OCI-LY7 (cell line): ENCODE data around the gene ANAPC1.
A peak's percentile ranks its signal among the peaks of the same experiment; 100 is the strongest.
"Not testable (repeated sequence)": the region's sequence is repeated elsewhere in the genome, so short reads cannot be mapped to it uniquely, and the experiment has no call there.

Experiments used
- EZH2phosphoT487 ChIP-seq: fragments of 200-600 bp; sonication (generic); IDR thresholded peaks from 2 replicates; pipeline ENCODE4 v1.6.1; 2018; ENCODE audit warnings: low read depth, borderline replicate concordance, mild to moderate bottlenecking, mixed run types, antibody characterized with exemption, low read length, moderate library complexity, mixed read lengths
- TF ChIP-seq, protein P1 (sequence below): fragments of 200-600 bp; sonication (generic); conservative IDR thresholded peaks from 2 replicates; pipeline ENCODE4 v1.5.1; 2014; ENCODE audit warnings: mild to moderate bottlenecking, antibody characterized with exemption, low read length, moderate library complexity, mixed read lengths

GRCh38 chr2:111735838-111736721 lies 147.9 kb downstream of the ANAPC1 start:
- TF ChIP-seq, protein P1, sequence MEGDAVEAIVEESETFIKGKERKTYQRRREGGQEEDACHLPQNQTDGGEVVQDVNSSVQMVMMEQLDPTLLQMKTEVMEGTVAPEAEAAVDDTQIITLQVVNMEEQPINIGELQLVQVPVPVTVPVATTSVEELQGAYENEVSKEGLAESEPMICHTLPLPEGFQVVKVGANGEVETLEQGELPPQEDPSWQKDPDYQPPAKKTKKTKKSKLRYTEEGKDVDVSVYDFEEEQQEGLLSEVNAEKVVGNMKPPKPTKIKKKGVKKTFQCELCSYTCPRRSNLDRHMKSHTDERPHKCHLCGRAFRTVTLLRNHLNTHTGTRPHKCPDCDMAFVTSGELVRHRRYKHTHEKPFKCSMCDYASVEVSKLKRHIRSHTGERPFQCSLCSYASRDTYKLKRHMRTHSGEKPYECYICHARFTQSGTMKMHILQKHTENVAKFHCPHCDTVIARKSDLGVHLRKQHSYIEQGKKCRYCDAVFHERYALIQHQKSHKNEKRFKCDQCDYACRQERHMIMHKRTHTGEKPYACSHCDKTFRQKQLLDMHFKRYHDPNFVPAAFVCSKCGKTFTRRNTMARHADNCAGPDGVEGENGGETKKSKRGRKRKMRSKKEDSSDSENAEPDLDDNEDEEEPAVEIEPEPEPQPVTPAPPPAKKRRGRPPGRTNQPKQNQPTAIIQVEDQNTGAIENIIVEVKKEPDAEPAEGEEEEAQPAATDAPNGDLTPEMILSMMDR, result peak; percentile 71
- TF ChIP-seq EZH2phosphoT487, result not testable (repeated sequence)
